Measurements from ENCODE around the gene CYP4B1. TPM values are rescaled to one million over a fixed set of nuclear protein-coding genes. Genes with fewer than 3 reads are reported as not detected.
"Not testable (repeated sequence)": the region's sequence is repeated elsewhere in the genome, so short reads cannot be mapped to it uniquely, and the experiment has no call there.

CYP4B1 gene
- total RNA-seq = not detected in 2 replicates

DNA sequence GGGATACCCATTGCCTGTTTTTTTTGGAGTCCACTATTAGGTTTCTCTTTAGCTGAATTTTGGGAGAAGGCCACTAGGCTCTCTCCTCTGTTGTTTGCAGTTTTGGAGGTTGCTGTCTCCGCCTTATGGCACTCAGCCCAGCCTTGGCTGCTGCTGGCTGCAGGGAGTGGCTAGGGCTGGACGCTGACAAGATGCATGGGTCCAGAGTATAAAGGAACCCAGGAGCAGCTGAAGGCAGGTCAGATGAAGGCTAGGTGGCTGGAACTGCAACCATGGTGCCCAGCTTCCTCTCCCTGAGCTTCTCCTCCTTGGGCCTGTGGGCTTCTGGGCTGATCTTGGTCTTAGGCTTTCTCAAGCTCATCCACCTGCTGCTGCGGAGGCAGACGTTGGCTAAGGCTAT, at the start of gene CYP4B1:
Gene CYP4B1 (plus strand): TSS at position 237 of the 400 bp plus-strand sequence. CDS start 36 bp downstream, at position 273.
- intact Hi-C loops (cut with micrococcal nuclease) = no loop called here
- no peaks in the 10 kb centered on the region for H3K36me3 Mint-ChIP-seq (ENCODE audit: low read depth)
- POLR2A ChIA-PET = no interaction called here
- no peak for DNase-seq
- no peak for ATAC-seq (ENCODE audit: low read depth)
- H3K9me3 Mint-ChIP-seq = no peaks in the 10 kb centered on the region
- CTCF ChIA-PET = no interaction called here
- peaks cover 9% of the 10 kb centered on the region for H3K27me3 Mint-ChIP-seq
- TF ChIP-seq, protein P1, sequence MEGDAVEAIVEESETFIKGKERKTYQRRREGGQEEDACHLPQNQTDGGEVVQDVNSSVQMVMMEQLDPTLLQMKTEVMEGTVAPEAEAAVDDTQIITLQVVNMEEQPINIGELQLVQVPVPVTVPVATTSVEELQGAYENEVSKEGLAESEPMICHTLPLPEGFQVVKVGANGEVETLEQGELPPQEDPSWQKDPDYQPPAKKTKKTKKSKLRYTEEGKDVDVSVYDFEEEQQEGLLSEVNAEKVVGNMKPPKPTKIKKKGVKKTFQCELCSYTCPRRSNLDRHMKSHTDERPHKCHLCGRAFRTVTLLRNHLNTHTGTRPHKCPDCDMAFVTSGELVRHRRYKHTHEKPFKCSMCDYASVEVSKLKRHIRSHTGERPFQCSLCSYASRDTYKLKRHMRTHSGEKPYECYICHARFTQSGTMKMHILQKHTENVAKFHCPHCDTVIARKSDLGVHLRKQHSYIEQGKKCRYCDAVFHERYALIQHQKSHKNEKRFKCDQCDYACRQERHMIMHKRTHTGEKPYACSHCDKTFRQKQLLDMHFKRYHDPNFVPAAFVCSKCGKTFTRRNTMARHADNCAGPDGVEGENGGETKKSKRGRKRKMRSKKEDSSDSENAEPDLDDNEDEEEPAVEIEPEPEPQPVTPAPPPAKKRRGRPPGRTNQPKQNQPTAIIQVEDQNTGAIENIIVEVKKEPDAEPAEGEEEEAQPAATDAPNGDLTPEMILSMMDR (IDR thresholded peaks at IDR 0.05) = no peak
- no peak within 1 kb of the TSS for H3K27ac Mint-ChIP-seq
- no peak within 1 kb of the TSS for H3K4me3 Mint-ChIP-seq
- H3K4me1 Mint-ChIP-seq = no peaks in the 10 kb centered on the region

DNA sequence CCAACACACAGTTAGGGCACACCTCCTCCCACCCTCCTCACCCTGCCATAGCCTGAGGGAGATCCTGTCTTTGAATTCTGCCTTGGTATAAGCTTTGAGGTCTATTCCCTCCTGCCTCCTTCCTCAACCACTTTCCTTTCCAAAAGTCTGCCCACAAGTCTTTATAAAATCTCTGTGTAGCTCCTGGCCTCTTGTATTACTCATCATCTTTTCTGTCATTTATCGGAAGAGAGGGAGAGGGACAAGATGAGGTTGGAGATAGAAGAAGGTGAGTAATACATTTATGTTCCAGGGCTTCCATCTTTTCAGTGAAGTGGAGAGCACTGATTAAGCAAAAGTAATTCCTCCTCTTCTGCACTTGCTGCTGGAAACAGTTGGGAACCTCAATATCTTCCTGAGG, 49.4 kb upstream of the CYP4B1 start:
- no peaks in the 10 kb centered on the region for H3K36me3 Mint-ChIP-seq (ENCODE audit: low read depth)
- ATAC-seq (ENCODE audit: low read depth) = no peak
- intact Hi-C loops (cut with micrococcal nuclease) = no loop called here
- TF ChIP-seq, protein P1 (IDR thresholded peaks at IDR 0.05) = no peak
- H3K9me3 Mint-ChIP-seq = no peaks in the 10 kb centered on the region
- DNase-seq = no peak
- no peak overlapping the region for H3K27ac Mint-ChIP-seq
- H3K4me1 Mint-ChIP-seq = no peaks in the 10 kb centered on the region
- no peak overlapping the region for H3K4me3 Mint-ChIP-seq
- ChIA-PET CTCF (no interaction called here), POLR2A (no interaction called here)
- H3K27me3 Mint-ChIP-seq = peaks cover 28% of the 10 kb centered on the region

DNA sequence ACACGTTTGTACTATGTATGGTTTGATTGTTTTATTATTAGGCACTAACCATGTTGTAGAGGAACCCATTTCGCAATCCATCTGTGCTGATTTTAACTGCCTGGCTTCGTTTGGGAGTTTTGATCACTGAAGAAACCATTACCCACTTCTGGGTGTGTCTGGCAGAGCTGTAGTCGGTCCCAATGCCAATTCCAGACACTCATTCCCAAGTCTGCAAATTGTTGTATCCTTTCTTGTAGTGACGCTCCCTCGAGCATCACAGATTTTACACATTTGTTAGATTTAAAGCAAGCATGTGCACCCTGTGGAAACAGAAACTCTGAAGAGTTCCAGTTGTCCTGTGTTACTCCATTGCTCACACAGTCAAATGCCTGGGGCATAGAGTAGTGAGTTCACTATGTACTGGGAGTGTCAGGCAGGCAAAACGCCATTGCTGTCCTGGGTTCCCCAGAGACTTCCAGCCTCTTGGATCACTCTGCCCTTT, 48.9 kb upstream of the CYP4B1 start:
- ATAC-seq (ENCODE audit: low read depth) = no peak
- ChIA-PET POLR2A (no interaction called here), CTCF (no interaction called here)
- peaks cover 25% of the 10 kb centered on the region for H3K27me3 Mint-ChIP-seq
- H3K27ac Mint-ChIP-seq = no peak overlapping the region
- H3K4me3 Mint-ChIP-seq = no peak overlapping the region
- no peak for DNase-seq
- H3K36me3 Mint-ChIP-seq (ENCODE audit: low read depth) = no peaks in the 10 kb centered on the region
- TF ChIP-seq, protein P1 (IDR thresholded peaks at IDR 0.05) = no peak
- H3K9me3 Mint-ChIP-seq = no peaks in the 10 kb centered on the region
- intact Hi-C loops (cut with micrococcal nuclease) = no loop called here
- H3K4me1 Mint-ChIP-seq = no peaks in the 10 kb centered on the region

DNA sequence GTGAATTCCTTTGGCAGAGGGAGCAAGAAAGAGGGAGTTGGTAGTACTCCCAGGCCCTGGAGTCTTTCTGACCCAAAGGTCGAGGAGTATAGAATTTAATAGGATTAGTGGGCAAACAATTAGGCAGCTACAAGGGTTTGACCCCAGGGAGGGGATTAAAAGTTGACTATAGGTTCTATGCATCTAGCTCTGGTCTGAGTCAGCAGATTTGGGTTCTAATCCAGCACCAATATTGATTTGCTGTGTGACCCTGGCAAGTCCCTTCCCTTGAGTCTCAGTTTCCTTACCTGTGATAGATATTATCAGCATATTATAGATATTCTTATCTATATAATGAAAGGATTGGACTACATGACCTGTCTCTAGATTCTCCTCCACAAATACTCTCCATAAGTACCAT, 44.9 kb upstream of the CYP4B1 start:
- no peak overlapping the region for H3K4me3 Mint-ChIP-seq
- POLR2A ChIA-PET = no interaction called here
- peaks cover 23% of the 10 kb centered on the region for H3K27me3 Mint-ChIP-seq
- H3K36me3 Mint-ChIP-seq (ENCODE audit: low read depth) = no peaks in the 10 kb centered on the region
- ATAC-seq (ENCODE audit: low read depth) (no peak), DNase-seq (no peak)
- H3K27ac Mint-ChIP-seq = no peak overlapping the region
- intact Hi-C loops (cut with micrococcal nuclease) = no loop called here
- no peaks in the 10 kb centered on the region for H3K9me3 Mint-ChIP-seq
- CTCF ChIA-PET = no interaction called here
- TF ChIP-seq, protein P1 (IDR thresholded peaks at IDR 0.05) = no peak
- no peaks in the 10 kb centered on the region for H3K4me1 Mint-ChIP-seq

DNA sequence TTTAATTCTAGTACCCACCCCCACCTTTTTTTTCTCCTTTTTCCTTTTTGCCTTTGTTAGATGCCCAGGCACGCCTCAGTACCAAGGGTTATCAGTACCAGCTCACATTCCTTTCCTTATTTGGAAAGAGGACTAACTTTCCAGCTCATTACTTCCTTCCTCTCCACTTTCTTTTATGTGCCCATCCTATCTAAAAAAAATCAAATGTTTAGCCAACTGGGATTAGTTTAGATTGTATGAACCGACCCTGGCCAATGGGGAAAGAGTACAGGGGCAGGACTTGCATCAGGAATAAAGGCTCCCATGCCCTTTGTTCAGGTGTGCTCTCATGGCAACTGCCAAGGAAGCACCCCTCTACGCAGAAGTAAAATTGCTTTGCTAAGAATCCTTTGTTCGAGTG, 44.1 kb upstream of the CYP4B1 start:
- DNase-seq; CTCF ChIA-PET; POLR2A ChIA-PET; ATAC-seq (ENCODE audit: low read depth); H3K4me1 Mint-ChIP-seq; H3K9me3 Mint-ChIP-seq; H3K27ac Mint-ChIP-seq; intact Hi-C loops (cut with micrococcal nuclease); H3K36me3 Mint-ChIP-seq (ENCODE audit: low read depth); H3K4me3 Mint-ChIP-seq: not testable (repeated sequence)
- peaks cover 20% of the 10 kb centered on the region for H3K27me3 Mint-ChIP-seq

DNA sequence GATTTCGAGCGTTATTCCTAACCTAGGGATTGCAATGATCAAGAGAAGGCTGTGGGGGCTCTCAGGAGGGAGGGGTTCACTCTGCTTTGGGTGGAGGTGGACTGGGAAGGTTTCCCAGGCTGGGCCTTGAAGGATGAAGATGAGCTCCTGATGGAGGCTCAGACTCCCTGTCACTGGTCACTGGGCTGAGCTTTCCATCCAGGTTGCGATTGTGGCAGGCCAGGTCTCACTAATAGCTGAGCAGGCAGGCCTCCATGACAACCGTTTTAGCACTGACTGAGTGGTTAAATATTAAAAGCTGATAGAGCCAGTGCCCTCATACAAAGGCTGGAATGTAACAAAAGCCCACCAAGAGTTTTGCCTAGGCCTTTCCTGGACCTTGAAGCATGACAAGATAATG, 43.7 kb upstream of the CYP4B1 start:
- POLR2A ChIA-PET = no interaction called here

More for the DNA sequence above, 43.7 kb upstream of the CYP4B1 start:
- TF ChIP-seq, protein P1 (IDR thresholded peaks at IDR 0.05) = no peak
- no peaks in the 10 kb centered on the region for H3K9me3 Mint-ChIP-seq
- CTCF ChIA-PET = no interaction called here
- H3K4me3 Mint-ChIP-seq = no peak overlapping the region
- no peaks in the 10 kb centered on the region for H3K4me1 Mint-ChIP-seq
- DNase-seq (no peak), ATAC-seq (ENCODE audit: low read depth) (no peak)
- H3K36me3 Mint-ChIP-seq (ENCODE audit: low read depth) = no peaks in the 10 kb centered on the region
- H3K27me3 Mint-ChIP-seq = peaks cover 20% of the 10 kb centered on the region
- H3K27ac Mint-ChIP-seq = no peak overlapping the region
- intact Hi-C loops (cut with micrococcal nuclease) = no loop called here

All from activated B cell treated with CpG ODN at 0.5 μM for 24 hours (primary cell).